GM21423 (cell line): Measurements from ENCODE around the gene KRTCAP3.

Experiments used
- ATAC-seq: cut with Tn5 transposase; IDR thresholded peaks from one replicate; pipeline ENCODE4 v1.9.1; 2021; ENCODE audit warnings: mild to moderate bottlenecking, moderate library complexity; ENCODE audit not compliant: unreplicated experiment

The KRTCAP3 gene

GRCh38 chr2:27435628-27436027 is 6.6 kb upstream of the KRTCAP3 start:
- ATAC-seq, result no peak

- no peak for ATAC-seq
Observed at GRCh38 chr2:27441226-27441926, 805 bp upstream of the KRTCAP3 start.

DNA sequence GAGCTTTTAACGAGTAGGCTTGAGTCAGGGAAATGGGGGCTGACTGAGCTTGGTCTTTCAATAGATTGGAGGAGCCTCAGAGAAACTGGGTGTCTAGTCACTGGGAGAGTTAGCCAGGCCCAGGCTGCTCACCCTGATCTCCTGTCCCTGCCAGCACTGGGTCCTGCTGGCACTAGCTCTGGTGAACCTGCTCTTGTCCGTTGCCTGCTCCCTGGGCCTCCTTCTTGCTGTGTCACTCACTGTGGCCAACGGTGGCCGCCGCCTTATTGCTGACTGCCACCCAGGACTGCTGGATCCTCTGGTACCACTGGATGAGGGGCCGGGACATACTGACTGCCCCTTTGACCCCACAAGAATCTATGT is 720 bp downstream of the KRTCAP3 start:
- ATAC-seq, result no peak

- no peak for ATAC-seq
Observed at GRCh38 chr2:27445155-27445554, 3.0 kb downstream of the KRTCAP3 start.

DNA sequence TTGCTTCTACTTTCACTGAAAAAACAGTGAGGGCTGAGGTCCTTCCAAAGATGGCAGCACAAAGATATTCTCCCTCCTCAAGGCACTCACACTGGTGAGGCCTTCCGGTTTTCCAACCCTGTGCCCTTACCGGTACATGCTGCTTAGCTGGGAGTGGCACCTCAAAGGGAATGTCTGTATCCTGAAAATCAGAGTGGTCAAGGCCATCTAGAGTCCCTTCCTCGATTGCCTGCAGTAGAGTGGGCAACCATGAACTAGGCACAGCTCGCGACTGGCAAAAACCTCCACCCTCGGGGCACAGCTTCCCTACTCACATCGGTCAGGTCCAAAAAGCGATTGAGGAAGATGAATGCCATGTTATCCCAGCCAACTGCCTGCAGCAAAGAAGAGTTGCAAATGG is 3.4 kb downstream of the KRTCAP3 start:
- no peak for ATAC-seq

GRCh38 chr2:27446057-27446456 is 3.9 kb downstream of the KRTCAP3 start:
- ATAC-seq, result no peak

GRCh38 chr2:27448381-27448780 is 6.2 kb downstream of the KRTCAP3 start:
- no peak for ATAC-seq

DNA sequence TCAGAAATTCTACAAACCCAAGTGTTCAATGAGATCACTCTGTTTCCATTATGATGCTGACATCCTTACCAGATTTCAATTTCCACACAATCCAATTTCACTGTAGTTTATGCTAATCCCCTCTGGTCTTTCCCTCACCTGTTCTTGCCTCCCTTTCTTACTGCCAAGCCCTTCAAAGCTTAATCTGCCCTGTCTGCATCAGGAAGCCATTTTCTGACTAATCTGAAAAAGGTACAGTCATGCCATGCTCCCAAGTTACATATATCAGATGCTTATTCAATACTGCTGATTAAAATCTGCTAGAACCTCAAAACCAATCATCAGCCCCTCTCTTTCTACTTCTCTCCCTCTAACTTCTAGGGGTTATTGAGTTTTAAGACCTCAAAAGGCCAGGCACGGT is 8.9 kb downstream of the KRTCAP3 start:
- no peak for ATAC-seq

DNA sequence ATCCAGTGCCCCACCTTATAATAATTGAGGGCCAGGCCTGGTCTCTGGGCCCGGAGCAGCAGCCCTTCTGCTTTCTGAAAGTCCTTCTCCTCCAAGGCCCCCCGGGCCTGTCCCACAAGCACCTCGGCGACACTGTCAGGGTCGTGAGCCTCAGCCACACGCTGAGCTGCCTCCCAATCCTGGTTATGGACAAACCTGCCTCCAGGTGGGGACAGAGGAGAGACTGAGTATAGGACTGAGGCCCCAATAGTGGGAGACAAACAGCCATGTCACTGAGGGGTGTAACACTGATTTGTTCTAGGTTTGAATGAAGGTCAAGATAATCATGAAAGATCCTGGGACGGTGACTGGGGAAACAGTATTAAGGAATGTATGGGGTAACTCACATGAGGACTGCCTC is 11.8 kb downstream of the KRTCAP3 start:
- ATAC-seq, result no peak

GRCh38 chr2:27461118-27461517 is 18.9 kb downstream of the KRTCAP3 start:
- ATAC-seq, result no peak

DNA sequence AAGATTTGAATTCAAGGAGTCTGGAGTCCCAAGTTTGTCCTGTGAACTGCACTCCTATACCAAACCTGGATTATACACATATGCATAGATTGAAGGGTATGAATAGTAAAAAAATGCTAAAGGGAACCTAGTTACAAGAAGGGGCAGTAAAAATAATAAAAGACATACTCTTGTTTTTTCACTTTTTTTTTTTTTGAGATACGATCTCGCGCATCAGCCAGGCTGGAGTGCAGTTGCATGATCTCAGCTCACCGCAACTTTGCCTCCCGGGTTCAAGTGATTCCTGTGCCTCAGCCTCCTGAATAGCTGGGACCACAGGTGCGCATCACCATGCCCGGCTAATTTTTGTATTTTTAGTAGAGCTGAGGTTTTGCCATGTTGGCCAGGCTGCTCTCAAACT is 22.3 kb downstream of the KRTCAP3 start:
- no peak for ATAC-seq

- no peak for ATAC-seq
Observed at GRCh38 chr2:27471961-27472360, 29.8 kb downstream of the KRTCAP3 start.

DNA sequence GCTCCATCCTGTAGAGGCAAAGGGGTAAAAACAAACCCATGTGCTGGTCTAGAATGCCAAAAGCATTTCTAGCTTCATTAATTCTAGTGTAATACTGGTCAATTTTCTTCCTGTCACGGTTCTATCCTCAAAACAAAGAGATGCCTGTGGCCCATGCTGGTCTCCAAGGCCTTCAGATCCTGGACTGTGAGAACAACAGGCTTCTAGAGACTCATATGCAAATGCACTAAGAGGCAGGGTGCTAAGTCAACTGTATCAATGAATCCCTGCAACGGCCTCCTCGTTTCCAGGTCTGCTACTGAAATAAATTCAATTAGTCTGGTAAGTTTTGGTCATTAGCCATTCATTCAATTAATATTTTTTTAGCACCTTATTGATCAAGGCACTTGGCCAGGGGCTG is 43.3 kb downstream of the KRTCAP3 start:
- ATAC-seq, result no peak

- peak; percentile 8 for ATAC-seq
Observed at GRCh38 chr2:27489118-27489497, 46.9 kb downstream of the KRTCAP3 start.

GRCh38 chr2:27489498-27490397 is 47.6 kb downstream of the KRTCAP3 start, which contains the start of gene IFT172:
TSS of gene IFT172 (minus strand) at chr2:27489743. CDS start at chr2:27489653, 90 bp downstream.
- ATAC-seq, result peak; percentile 96

DNA sequence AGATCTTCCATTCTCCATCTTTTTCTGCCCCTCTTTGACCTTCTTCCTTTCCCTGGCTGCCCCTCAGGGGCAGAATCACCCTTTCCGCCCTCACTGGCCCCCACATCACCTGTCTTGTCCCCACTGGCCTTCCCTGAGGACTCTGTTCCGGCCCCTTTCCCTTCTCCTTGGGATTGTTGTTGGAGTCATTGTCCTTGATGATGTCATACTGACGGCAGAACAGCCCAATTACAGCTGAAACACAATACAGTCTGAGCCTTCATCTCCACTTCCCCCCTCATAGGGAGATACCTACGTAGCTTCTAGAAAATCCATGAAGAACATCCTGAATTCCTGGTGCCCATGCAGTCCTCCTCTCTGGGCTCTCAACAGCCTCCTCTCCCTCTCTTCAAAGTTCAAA is 50.4 kb downstream of the KRTCAP3 start:
- ATAC-seq, result no peak

DNA sequence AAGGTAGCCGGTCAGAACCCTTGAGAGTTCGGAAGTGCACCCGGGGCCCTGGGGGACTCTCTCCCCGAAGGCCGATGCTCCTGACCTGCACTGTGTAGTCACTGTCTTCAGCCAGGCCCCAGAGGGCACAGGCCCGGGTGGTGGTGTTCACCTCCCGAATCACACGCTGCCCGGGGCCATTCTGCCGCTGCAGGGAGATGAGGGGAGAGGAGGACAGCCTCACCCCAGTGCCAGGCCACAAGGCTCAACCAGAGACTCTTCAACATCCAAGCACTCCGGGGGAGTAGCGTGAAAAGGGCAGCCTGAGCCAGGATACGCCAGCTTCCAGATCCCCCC is 51.7 kb downstream of the KRTCAP3 start:
- no peak for ATAC-seq
